ENCODE results near the gene UBQLN3. TPM values are rescaled to one million over a fixed set of nuclear protein-coding genes. Genes with fewer than 3 reads are reported as not detected.

Gene UBQLN3
- total RNA-seq, 1 donor from 2014 or later, result not detected

DNA sequence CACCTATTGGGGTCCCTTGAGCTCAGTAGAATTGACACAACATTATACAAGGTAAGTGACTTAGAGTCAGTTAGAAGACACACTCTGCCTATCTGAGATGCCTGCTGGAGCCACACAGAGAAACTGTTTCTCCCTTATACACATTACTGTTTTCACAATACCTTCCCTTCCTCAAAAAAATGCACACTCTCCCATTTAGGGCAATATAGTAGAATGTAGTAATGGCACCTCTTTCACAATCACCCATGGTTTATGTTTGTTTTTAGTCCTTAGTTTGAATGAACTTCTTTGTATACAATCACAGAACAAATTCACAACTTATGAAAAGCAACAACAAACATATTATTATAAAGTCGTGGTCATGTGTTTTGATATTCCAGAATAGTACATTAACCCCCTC lies 24.3 kb upstream of the UBQLN3 start:
- Mint-ChIP-seq H3K4me1 (ENCODE audit: low read depth, unreplicated experiment) (no peaks in the 10 kb centered on the region), H3K36me3 (ENCODE audit: unreplicated experiment) (no peaks in the 10 kb centered on the region), H3K9me3 (ENCODE audit: unreplicated experiment) (no peaks in the 10 kb centered on the region), H3K27me3 (ENCODE audit: unreplicated experiment) (no peaks in the 10 kb centered on the region), H3K27ac (ENCODE audit: unreplicated experiment) (no peak overlapping the region), H3K4me3 (ENCODE audit: unreplicated experiment) (no peak overlapping the region)
- TF ChIP-seq, protein P1, sequence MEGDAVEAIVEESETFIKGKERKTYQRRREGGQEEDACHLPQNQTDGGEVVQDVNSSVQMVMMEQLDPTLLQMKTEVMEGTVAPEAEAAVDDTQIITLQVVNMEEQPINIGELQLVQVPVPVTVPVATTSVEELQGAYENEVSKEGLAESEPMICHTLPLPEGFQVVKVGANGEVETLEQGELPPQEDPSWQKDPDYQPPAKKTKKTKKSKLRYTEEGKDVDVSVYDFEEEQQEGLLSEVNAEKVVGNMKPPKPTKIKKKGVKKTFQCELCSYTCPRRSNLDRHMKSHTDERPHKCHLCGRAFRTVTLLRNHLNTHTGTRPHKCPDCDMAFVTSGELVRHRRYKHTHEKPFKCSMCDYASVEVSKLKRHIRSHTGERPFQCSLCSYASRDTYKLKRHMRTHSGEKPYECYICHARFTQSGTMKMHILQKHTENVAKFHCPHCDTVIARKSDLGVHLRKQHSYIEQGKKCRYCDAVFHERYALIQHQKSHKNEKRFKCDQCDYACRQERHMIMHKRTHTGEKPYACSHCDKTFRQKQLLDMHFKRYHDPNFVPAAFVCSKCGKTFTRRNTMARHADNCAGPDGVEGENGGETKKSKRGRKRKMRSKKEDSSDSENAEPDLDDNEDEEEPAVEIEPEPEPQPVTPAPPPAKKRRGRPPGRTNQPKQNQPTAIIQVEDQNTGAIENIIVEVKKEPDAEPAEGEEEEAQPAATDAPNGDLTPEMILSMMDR (IDR thresholded peaks at IDR 0.05; ENCODE audit: partially characterized antibody, unreplicated experiment), result no peak
- no peak for DNase-seq

DNA sequence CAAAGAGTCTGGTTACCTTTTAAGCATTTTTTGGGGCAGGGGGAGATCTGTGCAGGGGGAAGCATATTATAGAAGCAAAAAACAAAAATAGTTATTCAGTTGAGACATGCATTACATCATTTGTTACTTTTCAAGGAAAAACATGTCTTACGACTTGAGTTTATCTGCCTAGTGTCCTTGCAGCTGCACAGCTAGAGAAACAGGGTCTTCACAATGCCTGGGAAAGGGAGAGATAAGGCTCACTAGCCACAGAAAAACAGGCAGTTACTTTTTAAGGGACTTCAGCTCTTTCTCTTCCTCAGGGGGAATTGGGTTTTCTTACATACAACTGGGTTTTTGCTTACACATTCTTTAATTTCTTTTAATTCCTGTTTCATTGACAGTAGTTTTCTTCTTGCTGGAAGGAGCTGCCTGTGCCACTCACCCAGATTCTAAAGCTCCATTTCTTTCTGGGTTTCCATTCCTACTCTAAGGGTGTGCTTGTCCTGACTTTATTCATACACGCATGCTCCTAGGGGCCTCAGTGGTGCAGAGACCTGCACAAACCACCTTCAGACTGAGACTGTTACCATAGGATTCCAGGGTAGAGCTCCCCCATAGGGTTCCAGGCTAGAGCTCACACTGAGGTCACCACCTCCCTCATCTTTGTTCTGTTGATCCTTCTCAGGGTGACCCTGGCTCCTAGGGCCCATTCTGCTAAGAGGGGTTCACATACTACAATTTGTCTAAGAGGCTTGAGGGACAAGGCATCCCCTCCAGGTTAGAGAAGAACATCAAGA lies 21.5 kb upstream of the UBQLN3 start:
- Mint-ChIP-seq H3K27ac (ENCODE audit: unreplicated experiment) (no peak overlapping the region), H3K27me3 (ENCODE audit: unreplicated experiment) (no peaks in the 10 kb centered on the region), H3K9me3 (ENCODE audit: unreplicated experiment) (no peaks in the 10 kb centered on the region), H3K4me1 (ENCODE audit: low read depth, unreplicated experiment) (no peaks in the 10 kb centered on the region), H3K36me3 (ENCODE audit: unreplicated experiment) (no peaks in the 10 kb centered on the region), H3K4me3 (ENCODE audit: unreplicated experiment) (no peak overlapping the region)
- DNase-seq, result no peak
- TF ChIP-seq, protein P1 (IDR thresholded peaks at IDR 0.05; ENCODE audit: partially characterized antibody, unreplicated experiment), result no peak

DNA sequence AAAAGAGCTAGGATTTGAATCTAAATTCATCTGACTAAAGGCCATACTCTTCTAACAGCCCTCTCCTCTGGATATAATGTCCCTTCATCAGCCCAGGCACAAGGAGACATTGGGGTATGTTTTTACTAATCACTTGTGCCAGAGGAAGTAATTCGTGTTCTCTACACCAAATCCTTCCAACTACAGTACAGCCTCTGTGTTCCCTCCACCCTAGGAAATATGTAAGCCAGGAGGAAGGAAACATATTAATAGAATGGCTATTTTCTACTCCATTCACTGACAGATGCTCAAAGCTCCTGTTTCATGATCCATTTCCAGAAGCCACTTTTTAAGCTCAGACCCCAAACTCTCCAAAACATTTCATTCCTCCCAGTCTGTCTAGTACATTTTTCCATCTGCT lies 18.7 kb upstream of the UBQLN3 start:
- Mint-ChIP-seq H3K4me1 (ENCODE audit: low read depth, unreplicated experiment) (no peaks in the 10 kb centered on the region), H3K27ac (ENCODE audit: unreplicated experiment) (no peak overlapping the region), H3K9me3 (ENCODE audit: unreplicated experiment) (no peaks in the 10 kb centered on the region), H3K4me3 (ENCODE audit: unreplicated experiment) (no peak overlapping the region), H3K36me3 (ENCODE audit: unreplicated experiment) (no peaks in the 10 kb centered on the region), H3K27me3 (ENCODE audit: unreplicated experiment) (no peaks in the 10 kb centered on the region)
- TF ChIP-seq, protein P1 (IDR thresholded peaks at IDR 0.05; ENCODE audit: partially characterized antibody, unreplicated experiment), result no peak
- DNase-seq, result no peak

DNA sequence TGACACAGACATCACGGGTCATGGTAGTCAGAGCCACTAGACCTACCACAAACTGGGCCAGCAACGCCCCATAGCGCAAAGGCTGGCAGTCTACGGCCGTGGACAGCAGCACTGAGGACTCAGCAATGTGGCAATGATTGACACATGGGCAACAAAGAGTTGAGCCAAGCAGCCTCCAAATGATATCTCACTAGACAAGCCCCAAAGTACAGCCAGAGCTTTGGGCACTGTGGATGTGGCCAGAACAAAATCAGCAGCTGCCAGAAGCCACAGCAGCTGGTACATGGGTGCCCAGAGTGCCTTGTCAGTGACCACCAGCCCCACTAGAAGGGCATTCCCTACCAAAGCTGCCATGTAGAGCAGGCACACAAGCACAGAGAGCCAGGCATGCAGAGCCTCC lies 18.0 kb upstream of the UBQLN3 start:
- Mint-ChIP-seq H3K9me3 (ENCODE audit: unreplicated experiment) (no peaks in the 10 kb centered on the region), H3K27me3 (ENCODE audit: unreplicated experiment) (no peaks in the 10 kb centered on the region), H3K4me3 (ENCODE audit: unreplicated experiment) (no peak overlapping the region), H3K36me3 (ENCODE audit: unreplicated experiment) (no peaks in the 10 kb centered on the region), H3K4me1 (ENCODE audit: low read depth, unreplicated experiment) (no peaks in the 10 kb centered on the region), H3K27ac (ENCODE audit: unreplicated experiment) (no peak overlapping the region)
- TF ChIP-seq, protein P1 (IDR thresholded peaks at IDR 0.05; ENCODE audit: partially characterized antibody, unreplicated experiment), result no peak
- DNase-seq, result no peak

DNA sequence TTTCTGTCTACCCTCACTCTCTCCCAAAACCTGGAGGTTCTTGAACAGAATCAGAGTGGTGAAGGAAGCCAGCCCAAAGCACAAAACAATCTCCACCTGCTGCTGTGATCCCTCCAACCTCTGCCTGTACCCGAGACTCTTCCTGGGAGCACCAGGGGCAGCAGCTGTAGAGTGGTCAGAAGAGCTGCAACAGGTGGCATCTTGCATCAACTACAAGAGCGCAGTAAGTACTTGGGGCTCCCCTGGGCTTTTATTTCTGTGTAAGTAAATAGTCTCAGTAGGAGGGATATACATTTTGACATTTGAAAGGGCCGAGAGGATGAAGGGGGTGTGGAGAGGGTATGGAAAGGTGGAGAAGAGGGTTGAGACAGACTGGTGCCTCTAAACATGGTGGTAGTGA lies 15.0 kb upstream of the UBQLN3 start:
- H3K27me3 Mint-ChIP-seq (ENCODE audit: unreplicated experiment), result no peaks in the 10 kb centered on the region
- H3K9me3 Mint-ChIP-seq (ENCODE audit: unreplicated experiment), result no peaks in the 10 kb centered on the region
- TF ChIP-seq, protein P1 (IDR thresholded peaks at IDR 0.05; ENCODE audit: partially characterized antibody, unreplicated experiment), result no peak
- H3K4me3 Mint-ChIP-seq (ENCODE audit: unreplicated experiment), result no peak overlapping the region
- DNase-seq, result no peak
- no peaks in the 10 kb centered on the region for H3K36me3 Mint-ChIP-seq (ENCODE audit: unreplicated experiment)
- H3K4me1 Mint-ChIP-seq (ENCODE audit: low read depth, unreplicated experiment), result no peaks in the 10 kb centered on the region
- no peak overlapping the region for H3K27ac Mint-ChIP-seq (ENCODE audit: unreplicated experiment)

All from glutamatergic neuron (in vitro differentiated cells).